ENCODE data around the gene GPHB5.
"Not testable (repeated sequence)": the region's sequence is repeated elsewhere in the genome, so short reads cannot be mapped to it uniquely, and the experiment has no call there.

Gene GPHB5

GRCh38 chr14:63295231-63295685 lies 23.5 kb downstream of the GPHB5 start:
- DNase-seq (ENCODE audit: low read depth in 2 of 2): no peak

- DNase-seq (ENCODE audit: low read depth in 2 of 2): no peak
Measured at GRCh38 chr14:63292805-63293204, 25.9 kb downstream of the GPHB5 start.

GRCh38 chr14:63290741-63291430 lies 27.8 kb downstream of the GPHB5 start:
- DNase-seq (ENCODE audit: low read depth in 2 of 2): no peak

- DNase-seq (ENCODE audit: low read depth in 2 of 2): no peak
Measured at GRCh38 chr14:63288853-63289252, 29.9 kb downstream of the GPHB5 start.

GRCh38 chr14:63287666-63288483 lies 30.9 kb downstream of the GPHB5 start:
- DNase-seq (ENCODE audit: low read depth in 2 of 2): no peak

- no peak for DNase-seq (ENCODE audit: low read depth in 2 of 2)
Measured at GRCh38 chr14:63286071-63286470, 32.7 kb downstream of the GPHB5 start.

GRCh38 chr14:63283884-63284248 lies 34.9 kb downstream of the GPHB5 start:
- no peak for DNase-seq (ENCODE audit: low read depth in 2 of 2)

- DNase-seq (ENCODE audit: low read depth in 2 of 2): no peak
Measured at GRCh38 chr14:63282997-63283883, 35.5 kb downstream of the GPHB5 start.

- DNase-seq (ENCODE audit: low read depth in 2 of 2): not testable (repeated sequence)
Measured at GRCh38 chr14:63279933-63280332, 38.8 kb downstream of the GPHB5 start.

- no peak for DNase-seq (ENCODE audit: low read depth in 2 of 2)
Measured at GRCh38 chr14:63277591-63278183, 41.0 kb downstream of the GPHB5 start.

GRCh38 chr14:63276492-63277342 lies 42.0 kb downstream of the GPHB5 start:
- no peak for DNase-seq (ENCODE audit: low read depth in 2 of 2)

- DNase-seq (ENCODE audit: low read depth in 2 of 2): no peak
Measured at GRCh38 chr14:63276016-63276415, 42.7 kb downstream of the GPHB5 start.

- no peak for DNase-seq (ENCODE audit: low read depth in 2 of 2)
Measured at GRCh38 chr14:63275611-63276010, 43.1 kb downstream of the GPHB5 start.

GRCh38 chr14:63273717-63274655 lies 44.7 kb downstream of the GPHB5 start:
- no peak for DNase-seq (ENCODE audit: low read depth in 2 of 2)

- DNase-seq (ENCODE audit: low read depth in 2 of 2): no peak
Measured at GRCh38 chr14:63273129-63273528, 45.6 kb downstream of the GPHB5 start.

- DNase-seq (ENCODE audit: low read depth in 2 of 2): no peak
Measured at GRCh38 chr14:63269561-63270225, 49.0 kb downstream of the GPHB5 start.

GRCh38 chr14:63268771-63269170 lies 50.0 kb downstream of the GPHB5 start:
- DNase-seq (ENCODE audit: low read depth in 2 of 2): no peak

GRCh38 chr14:63267171-63267570 lies 51.6 kb downstream of the GPHB5 start:
- DNase-seq (ENCODE audit: low read depth in 2 of 2): no peak

GRCh38 chr14:63266106-63266505 lies 52.6 kb downstream of the GPHB5 start:
- no peak for DNase-seq (ENCODE audit: low read depth in 2 of 2)
